SK-N-SH (cell line): Measurements from ENCODE around the gene PSENEN. TPM values are rescaled to one million over a fixed set of nuclear protein-coding genes. Genes with fewer than 3 reads are reported as not detected.

ENCODE experiments used
- CHD2 ChIP-seq: fragments of 150-350 bp; IDR thresholded peaks from 2 replicates; pipeline ENCODE4 v1.6.1; 2018; ENCODE audit warnings: low read length; ENCODE audit not compliant: partially characterized antibody
- ELF1 ChIP-seq: IDR thresholded peaks from 2 replicates; pipeline ENCODE4 v1.4.0; 2012
- EZH2phosphoT487 ChIP-seq: fragments of 200-600 bp; sonication (generic); IDR thresholded peaks from 2 replicates; pipeline ENCODE4 v1.6.1; 2017; ENCODE audit warnings: low read depth, mixed run types, mild to moderate bottlenecking, antibody characterized with exemption, moderate library complexity, borderline replicate concordance
- FOSL2 ChIP-seq: IDR thresholded peaks from 2 replicates; pipeline ENCODE4 v1.4.0; 2012; ENCODE audit warnings: low read depth, mild to moderate bottlenecking, moderate library complexity, borderline replicate concordance
- GABPA ChIP-seq: IDR thresholded peaks from 2 replicates; pipeline ENCODE4 v1.4.0; 2012; ENCODE audit warnings: low read depth, mild to moderate bottlenecking
- JUND ChIP-seq: IDR thresholded peaks from 2 replicates; pipeline ENCODE4 v1.4.0; 2012
- MXI1 ChIP-seq: IDR thresholded peaks from 2 replicates; pipeline ENCODE4 v1.6.1; 2012; ENCODE audit warnings: mild to moderate bottlenecking, low read depth, low read length, improper control_type of control experiment
- NRF1 ChIP-seq: IDR thresholded peaks from 2 replicates; pipeline ENCODE4 v1.6.1; 2012; ENCODE audit warnings: low read depth, mild to moderate bottlenecking, low read length
- RCOR1 ChIP-seq: fragments of 150-350 bp; IDR thresholded peaks from 2 replicates; pipeline ENCODE4 v1.6.1; 2017; ENCODE audit warnings: antibody characterized with exemption, low read length
- REST ChIP-seq: IDR thresholded peaks from 2 replicates; pipeline ENCODE4 v1.6.1; 2012; ENCODE audit warnings: mild to moderate bottlenecking, low read depth, low read length, moderate library complexity
- RXRA ChIP-seq: IDR thresholded peaks from 2 replicates; pipeline ENCODE4 v1.4.0; 2012; ENCODE audit warnings: low read depth, mild to moderate bottlenecking, borderline replicate concordance
- TAF1 ChIP-seq: IDR thresholded peaks from 2 replicates; pipeline ENCODE4 v1.6.1; 2012; ENCODE audit warnings: low read depth, mild to moderate bottlenecking, low read length, moderate library complexity, borderline replicate concordance
- TEAD4 ChIP-seq: IDR thresholded peaks from 2 replicates; pipeline ENCODE4 v1.4.0; 2012; ENCODE audit warnings: mild to moderate bottlenecking, borderline replicate concordance; ENCODE audit not compliant: insufficient read depth
- YY1 ChIP-seq: IDR thresholded peaks from 2 replicates; pipeline ENCODE4 v1.4.0; 2012; ENCODE audit warnings: low read depth, mild to moderate bottlenecking
- polyA plus RNA-seq, 3 experiments: library from polyadenylated mRNA; depleted of rRNA; stranded (reverse); fragments of >200 nt; gene quantifications; 2 replicates each; pipeline ENCODE4 v1.2.3, GENCODE V29; 2012
- TF ChIP-seq, protein P1 (sequence below): IDR thresholded peaks from 2 replicates; pipeline ENCODE4 v1.4.0; 2012; ENCODE audit warnings: low read depth, borderline replicate concordance
- TF ChIP-seq, protein P2 (sequence below): fragments of 200-600 bp; sonication (generic); IDR thresholded peaks from 2 replicates; pipeline ENCODE4 v1.6.1; 2017; ENCODE audit warnings: antibody characterized with exemption, mild to moderate bottlenecking, moderate library complexity

Gene PSENEN
- polyA plus RNA-seq, 1 of the 3 experiments (the other 2 are of a cell fraction) = 99.2 TPM

GRCh38 chr19:35716801-35717664 is 28.4 kb upstream of the PSENEN start (continued):
- TF ChIP-seq RCOR1 (peak; percentile 14; the same call in 1 of the 2 replicates), JUND (no peak), TEAD4 (no peak), EZH2phosphoT487 (no peak), GABPA (peak; percentile 73), TAF1 (0 out of 2 replicates have a peak, but pooled peaks have one; percentile 19), REST (peak; percentile 43; the same call in 1 of the 2 replicates), MXI1 (peak; percentile 75), NRF1 (no peak), YY1 (peak; percentile 55), FOSL2 (no peak), ELF1 (no peak; the same call in 1 of the 2 replicates), RXRA (no peak), CHD2 (peak; percentile 89)
- TF ChIP-seq, protein P1, sequence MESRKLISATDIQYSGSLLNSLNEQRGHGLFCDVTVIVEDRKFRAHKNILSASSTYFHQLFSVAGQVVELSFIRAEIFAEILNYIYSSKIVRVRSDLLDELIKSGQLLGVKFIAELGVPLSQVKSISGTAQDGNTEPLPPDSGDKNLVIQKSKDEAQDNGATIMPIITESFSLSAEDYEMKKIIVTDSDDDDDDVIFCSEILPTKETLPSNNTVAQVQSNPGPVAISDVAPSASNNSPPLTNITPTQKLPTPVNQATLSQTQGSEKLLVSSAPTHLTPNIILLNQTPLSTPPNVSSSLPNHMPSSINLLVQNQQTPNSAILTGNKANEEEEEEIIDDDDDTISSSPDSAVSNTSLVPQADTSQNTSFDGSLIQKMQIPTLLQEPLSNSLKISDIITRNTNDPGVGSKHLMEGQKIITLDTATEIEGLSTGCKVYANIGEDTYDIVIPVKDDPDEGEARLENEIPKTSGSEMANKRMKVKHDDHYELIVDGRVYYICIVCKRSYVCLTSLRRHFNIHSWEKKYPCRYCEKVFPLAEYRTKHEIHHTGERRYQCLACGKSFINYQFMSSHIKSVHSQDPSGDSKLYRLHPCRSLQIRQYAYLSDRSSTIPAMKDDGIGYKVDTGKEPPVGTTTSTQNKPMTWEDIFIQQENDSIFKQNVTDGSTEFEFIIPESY = no peak
- TF ChIP-seq, protein P2, sequence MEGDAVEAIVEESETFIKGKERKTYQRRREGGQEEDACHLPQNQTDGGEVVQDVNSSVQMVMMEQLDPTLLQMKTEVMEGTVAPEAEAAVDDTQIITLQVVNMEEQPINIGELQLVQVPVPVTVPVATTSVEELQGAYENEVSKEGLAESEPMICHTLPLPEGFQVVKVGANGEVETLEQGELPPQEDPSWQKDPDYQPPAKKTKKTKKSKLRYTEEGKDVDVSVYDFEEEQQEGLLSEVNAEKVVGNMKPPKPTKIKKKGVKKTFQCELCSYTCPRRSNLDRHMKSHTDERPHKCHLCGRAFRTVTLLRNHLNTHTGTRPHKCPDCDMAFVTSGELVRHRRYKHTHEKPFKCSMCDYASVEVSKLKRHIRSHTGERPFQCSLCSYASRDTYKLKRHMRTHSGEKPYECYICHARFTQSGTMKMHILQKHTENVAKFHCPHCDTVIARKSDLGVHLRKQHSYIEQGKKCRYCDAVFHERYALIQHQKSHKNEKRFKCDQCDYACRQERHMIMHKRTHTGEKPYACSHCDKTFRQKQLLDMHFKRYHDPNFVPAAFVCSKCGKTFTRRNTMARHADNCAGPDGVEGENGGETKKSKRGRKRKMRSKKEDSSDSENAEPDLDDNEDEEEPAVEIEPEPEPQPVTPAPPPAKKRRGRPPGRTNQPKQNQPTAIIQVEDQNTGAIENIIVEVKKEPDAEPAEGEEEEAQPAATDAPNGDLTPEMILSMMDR = peak; percentile 98
